Activated naive CD4-positive, alpha-beta T cell treated with anti-CD3 and anti-CD28 coated beads, Interleukin-2, amount 50 U/mL, for 16 hours (primary cell): ENCODE data around the gene RBP3.

Experiments
- DNase-seq: peaks from one replicate; pipeline ENCODE4 v3.0.0-alpha.2; 2020

The RBP3 gene

GRCh38 chr10:47359626-47360418 lies 11.7 kb downstream of the RBP3 start:
- no peak for DNase-seq

DNA sequence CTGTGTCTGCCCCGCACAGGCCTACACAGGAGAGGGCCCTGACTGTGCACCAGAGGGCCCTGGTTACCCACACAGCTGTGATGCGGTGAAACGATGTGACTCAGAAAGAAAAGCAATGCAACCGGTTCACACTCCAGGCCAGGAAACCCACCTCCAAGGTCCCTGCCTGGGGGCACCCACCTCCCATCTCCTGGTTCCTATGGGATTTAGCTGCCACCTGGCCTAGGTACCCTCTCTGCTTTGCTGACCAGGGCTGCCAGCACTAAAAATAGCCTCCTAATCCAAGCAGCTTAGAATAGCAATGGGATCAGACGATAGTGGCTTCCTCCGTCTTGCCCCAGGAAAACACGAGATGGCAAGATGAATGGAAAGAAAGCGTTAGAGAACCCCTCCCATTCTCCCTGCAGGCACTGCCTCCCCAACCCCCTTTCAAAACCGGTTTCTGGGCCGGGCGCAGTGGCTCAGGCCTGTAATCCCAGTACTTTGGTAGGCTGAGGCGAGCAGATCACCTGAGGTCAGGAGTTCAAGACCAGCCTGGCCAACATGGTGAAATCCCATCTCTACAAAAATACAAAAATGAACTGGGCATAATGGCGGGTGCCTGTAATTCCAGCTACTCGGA lies 12.4 kb downstream of the RBP3 start:
- DNase-seq: no peak

DNA sequence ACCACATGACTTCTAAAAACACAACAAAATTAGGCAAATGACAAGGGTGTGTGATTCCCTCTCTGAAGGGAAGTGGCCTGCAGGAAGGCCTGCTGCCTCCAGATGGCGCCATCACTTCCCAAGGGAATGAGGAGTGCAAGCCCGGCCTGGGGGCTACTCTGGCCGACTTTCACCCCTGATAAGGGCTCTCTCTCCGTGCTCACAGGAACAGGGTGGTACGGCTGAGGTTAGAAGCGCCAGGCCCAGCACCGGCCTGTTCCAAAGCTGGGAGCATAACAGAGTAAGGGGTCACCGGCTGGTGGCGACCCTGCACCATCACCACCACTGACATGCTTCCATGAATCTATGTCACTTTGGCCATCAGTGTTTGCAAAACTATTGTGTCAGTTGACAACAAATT lies 13.1 kb downstream of the RBP3 start:
- no peak for DNase-seq

DNA sequence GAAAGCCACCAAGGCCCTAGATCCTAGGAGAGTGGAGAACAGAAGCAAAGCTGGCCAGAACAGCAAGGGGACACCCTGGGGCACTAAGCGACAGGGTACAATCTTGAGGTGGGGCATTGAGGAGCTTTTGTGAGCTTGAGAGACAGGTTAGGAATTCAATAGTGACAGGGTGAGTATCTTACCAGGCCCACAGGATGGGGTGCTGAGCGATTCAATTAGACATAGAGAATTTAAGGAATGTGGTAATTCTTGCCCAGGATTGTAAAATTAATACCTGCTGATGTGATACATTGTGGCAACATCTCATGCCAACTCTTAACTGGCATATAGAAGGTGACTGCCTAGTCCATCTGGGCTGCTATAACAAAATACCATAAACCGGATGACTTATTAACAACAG lies 14.0 kb downstream of the RBP3 start:
- no peak for DNase-seq

GRCh38 chr10:47363781-47364180 lies 15.6 kb downstream of the RBP3 start:
- DNase-seq: no peak

DNA sequence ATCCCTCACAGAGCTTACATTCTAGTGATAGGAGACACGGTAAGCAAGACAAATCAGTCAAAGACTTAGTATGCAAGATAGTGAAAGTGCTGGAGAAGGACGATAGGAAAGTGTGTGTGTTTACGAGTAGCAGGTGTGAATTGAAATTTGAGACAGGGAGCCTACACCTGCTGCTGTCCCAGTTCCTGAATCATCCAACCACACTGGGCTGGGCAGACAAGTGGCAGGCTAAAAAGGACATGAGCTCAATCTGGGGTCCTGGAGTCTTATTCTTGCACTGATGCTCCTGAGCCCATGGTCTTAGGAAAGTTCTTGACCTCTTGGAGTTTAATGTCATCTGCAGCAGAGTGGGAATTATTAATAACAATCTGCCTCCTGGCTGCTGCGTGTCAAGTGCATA lies 16.2 kb downstream of the RBP3 start:
- no peak for DNase-seq

DNA sequence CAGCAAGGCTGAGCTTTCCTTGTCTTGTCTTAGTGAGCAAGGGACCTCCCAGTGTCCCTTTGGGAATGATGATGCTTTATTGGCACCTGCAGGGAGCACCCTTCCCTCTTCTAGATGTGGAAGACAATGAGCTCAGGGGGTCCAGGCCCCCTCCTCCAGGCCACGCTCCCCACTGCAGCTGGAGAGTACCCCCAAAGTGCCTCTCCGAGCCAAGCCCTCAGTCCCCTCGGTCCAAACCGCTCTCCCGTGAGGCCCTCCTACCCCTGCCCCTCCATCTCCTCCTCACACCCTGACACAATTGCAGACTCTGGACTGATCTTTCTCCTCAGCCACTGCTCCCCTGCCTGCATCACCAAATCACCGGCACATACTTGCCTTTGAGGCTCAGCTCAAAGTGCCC lies 16.7 kb downstream of the RBP3 start:
- no peak for DNase-seq

- no peak for DNase-seq
Observed at GRCh38 chr10:47365431-47366180, 17.4 kb downstream of the RBP3 start.

- no peak for DNase-seq
Observed at GRCh38 chr10:47366181-47366631, 18.0 kb downstream of the RBP3 start.

GRCh38 chr10:47366731-47367460 lies 18.7 kb downstream of the RBP3 start:
- no peak for DNase-seq

GRCh38 chr10:47367646-47368045 lies 19.5 kb downstream of the RBP3 start:
- DNase-seq: no peak

GRCh38 chr10:47368431-47369180 lies 20.4 kb downstream of the RBP3 start:
- DNase-seq: no peak

- DNase-seq: no peak
Observed at GRCh38 chr10:47369251-47369894, 21.2 kb downstream of the RBP3 start.

DNA sequence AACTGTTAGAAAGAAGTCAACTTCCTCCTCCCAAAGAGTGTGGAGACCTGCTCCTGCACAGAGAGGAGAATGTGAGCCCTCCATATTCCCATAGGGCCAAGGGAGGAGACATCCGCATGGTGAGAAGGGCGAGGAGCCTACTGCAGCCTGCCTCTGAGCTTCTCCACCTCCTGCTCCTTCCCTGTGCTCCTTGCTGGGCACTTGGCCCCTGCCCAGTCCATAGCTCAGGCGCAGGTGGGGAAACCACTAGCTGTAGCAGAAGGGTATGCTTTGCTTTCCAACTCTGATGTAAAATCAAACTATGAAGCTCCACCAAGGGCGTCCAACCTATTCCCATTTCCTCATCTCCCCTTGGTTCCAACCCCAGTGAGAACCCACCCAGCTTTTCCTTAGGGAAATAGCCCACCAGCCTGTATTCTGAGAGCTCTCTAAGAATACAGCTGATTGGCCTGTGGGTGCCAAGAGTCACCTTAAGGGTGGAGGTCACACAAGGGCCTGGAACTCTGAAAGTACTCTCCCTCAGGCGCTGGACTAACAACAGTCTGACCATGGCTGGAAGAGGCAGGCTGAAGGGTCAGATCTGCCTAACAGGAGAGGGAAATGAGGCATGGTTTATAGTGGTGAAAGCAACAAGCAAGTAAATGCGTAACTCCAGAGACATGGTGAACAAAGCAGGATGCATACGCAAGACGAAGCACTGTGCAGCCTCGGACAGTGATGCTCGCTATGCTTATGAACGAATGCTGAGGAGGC lies 22.0 kb downstream of the RBP3 start:
- no peak for DNase-seq

DNA sequence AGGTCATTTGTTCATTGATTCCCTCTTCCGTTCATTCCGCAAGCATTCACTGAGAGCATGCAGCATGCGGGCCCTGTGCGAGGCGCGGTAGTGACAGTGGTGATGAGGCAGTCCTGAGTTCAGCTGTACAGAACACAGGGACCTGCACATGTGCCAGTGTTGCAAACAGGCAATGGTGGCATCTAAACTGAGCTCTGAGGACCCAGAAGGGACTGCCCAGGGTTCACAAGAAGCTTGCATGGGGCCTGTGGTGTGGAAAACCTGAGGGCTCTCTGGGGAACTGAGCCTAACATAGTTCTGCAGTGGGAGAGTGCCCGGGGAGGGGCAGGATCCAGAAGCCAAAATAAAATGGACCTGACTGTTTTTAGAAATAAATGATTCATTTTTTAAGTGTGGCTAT lies 22.7 kb downstream of the RBP3 start:
- DNase-seq: no peak

GRCh38 chr10:47371629-47372485 lies 23.7 kb downstream of the RBP3 start:
- DNase-seq: no peak

GRCh38 chr10:47372726-47373125 lies 24.6 kb downstream of the RBP3 start:
- DNase-seq: no peak

- no peak for DNase-seq
Observed at GRCh38 chr10:47374611-47375536, 26.7 kb downstream of the RBP3 start.
